Urothelium cell line (cell line): Measurements from ENCODE around the gene ATCAY.

Experiments used
- DNase-seq: peaks from one replicate; pipeline ENCODE4 v3.0.0; 2011; ENCODE audit warnings: low spot score, mixed read lengths
- FAIRE-seq: peaks from 2 replicates; lab custom pipeline; 2011; peaks lifted over from hg19 to GRCh38; lab: Jason Lieb, UNC

The ATCAY gene, protein sequence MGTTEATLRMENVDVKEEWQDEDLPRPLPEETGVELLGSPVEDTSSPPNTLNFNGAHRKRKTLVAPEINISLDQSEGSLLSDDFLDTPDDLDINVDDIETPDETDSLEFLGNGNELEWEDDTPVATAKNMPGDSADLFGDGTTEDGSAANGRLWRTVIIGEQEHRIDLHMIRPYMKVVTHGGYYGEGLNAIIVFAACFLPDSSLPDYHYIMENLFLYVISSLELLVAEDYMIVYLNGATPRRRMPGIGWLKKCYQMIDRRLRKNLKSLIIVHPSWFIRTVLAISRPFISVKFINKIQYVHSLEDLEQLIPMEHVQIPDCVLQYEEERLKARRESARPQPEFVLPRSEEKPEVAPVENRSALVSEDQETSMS

DNA sequence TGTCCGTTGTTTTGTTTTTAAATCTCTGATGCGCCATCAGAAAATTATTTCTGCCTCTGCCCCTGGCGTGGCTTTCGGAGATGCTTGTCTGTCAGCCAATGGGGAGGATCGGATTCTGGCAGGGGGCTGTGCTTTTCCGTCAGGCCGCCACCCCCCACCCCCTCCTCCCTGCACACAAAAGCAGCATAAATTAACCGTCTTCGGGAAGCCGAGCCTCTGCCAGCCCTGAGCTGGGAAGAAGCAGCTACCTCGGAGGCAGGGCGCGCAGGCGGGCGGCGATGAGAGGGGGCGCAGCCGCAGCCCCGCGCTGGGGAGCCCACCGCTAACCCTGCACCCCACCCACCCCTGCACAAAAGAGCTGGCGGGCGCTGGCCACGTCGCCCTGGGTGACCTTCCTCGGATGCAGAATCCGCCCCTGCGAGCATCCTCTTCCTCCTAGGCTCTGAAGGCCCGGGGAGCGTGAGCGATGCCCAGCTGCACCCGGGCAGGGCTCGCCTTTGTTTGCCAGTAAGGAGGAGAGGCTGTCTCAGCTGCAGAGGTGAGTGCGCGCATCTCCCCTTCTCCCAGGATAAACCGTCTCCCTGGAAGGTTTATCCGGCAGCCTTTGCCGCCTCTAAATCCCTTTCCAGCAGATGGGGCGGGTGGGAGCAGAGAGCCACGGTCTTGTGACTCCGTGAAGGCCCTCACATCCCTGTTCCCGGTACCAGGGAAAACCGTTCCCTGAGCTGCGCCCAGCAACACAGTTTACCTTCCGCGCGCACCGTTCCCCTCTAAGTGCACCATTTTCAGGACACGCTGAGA, at the start of gene ATCAY:
ATCAY (plus strand) TSS at position 215 of the 801 bp plus-strand sequence. CDS start 5,083 bp downstream, outside the sequence.
- FAIRE-seq (no peak), DNase-seq (no peak)

DNA sequence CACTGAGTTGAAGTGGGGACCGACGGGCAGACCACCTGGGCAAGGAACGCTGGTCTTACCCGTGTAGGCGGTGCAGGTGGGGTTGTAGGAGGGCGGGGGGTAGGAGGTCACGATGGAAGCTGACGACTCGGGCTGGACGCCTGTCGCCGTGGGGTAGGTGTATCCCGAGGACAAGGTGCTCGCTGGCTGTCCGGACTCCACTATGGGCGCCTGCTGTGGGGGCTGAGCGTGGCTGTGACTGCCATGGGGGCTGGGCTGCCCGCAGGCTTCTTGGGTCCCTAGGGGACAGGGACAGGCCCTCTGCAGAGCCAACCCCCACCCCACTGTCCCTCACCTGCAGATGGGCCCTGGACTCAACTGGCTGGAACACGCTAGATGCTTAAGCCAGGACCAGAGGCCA, 48.9 kb upstream of the ATCAY start:
- DNase-seq (no peak), FAIRE-seq (no peak)

DNA sequence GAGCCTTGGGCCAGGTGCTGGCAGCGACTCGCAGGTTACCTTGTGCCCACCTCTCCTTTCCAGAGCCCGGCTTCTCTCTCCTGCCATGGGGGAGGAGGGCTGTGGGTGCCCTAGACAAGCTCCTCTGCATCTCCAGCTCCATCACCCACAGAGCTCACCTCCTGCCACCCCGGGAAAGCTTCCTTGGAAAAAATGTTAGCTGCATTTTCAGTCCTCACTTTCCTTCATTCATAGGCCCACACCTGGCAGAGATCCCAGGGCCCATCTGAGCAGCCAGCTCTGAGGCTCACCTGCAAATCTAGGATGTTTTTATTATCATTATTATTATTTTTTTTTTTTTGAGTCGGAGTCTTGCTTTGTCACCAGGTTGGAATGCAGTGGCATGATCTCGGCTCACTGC, 48.5 kb upstream of the ATCAY start:
- no peak for FAIRE-seq
- no peak for DNase-seq

DNA sequence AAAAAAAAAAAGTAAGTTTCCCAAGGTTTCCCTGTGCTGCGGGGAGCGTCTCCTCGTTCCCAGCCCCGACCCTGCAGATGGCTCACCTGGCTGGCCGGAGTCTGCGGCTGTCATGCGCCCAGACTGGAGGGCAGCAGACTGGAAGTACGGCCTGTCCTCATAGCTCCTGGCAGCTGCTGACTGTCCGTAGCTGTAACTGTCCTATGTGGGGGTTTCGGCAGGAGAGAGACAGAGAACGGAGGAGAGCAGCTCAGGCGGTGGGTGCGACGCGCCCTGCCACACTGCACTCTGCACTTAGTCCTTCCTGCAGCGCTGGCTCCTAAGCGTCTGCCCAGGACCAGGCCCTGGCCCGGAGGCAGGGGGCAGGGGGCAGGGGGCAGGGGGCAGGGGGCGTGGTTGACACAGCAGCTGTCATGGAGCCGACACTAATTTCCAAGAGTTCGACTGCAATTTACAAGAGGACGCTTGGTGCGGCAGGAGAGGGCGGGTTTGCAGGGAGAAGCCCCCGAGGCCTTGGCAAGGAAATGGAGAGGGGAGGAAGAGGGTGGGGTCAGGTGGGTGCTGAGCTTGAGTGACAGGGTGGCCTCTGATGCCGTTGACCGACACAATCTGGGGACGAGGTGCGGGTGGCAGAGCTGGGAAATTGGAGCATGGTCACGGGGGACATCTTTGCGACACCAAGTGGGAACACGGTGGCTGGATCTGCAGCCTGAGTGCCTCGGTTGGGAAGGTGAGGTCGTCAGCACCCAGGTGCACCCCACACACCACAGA, 46.7 kb upstream of the ATCAY start:
- FAIRE-seq = no peak
- no peak for DNase-seq

DNA sequence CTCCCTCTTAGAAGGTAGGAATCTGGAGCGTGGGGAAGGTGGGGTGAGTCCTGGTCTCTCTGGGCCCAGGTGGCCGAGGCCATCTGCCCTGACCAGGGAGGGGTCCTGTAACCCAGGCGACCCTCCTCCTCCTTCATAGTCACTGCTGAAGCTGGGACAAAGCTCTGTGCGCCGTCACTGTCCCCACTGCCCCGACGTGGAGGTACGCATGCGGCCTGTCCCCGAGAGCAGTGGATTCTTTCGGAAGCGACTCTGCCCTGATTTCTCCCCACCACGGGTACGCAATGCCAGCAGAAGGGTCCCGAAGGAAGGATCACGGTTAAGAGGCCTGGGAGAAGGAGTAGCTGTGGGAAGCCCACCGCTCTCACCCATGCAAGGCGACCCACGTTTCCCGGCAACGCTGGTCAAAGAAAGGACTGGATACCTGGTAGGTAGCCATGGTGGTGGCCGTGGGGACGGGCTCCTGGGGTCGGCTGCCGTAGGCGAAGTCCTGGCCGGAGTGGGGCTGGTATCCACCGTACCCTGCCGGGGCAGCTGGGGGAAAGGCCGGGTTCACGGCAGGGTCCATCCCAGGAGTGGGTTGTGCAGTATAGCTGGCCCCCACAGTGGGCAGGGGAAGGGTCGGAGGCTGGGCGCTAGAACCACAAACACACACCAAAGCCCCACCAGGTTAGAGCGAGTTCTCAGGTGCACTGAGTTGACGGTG, 46.0 kb upstream of the ATCAY start:
- FAIRE-seq (no peak), DNase-seq (no peak)

DNA sequence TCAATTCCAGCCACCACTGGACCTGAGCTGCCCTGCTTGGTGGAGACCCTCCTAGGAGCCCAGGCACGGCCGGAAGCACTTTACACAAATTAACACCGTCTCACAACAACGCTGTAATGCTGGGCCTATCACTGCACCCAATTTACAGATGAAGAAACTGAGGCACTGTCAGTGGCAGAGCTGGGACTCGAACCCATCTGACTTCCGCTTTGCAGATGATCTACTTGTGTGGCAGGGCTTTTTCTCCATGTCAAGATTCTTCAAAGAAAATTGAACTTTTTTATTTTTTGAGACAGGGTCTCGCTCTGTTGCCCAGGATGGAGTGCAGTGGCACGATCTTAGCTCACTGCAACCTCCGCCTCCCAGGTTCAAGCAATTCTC, 45.4 kb upstream of the ATCAY start:
- no peak for DNase-seq
- no peak for FAIRE-seq

DNA sequence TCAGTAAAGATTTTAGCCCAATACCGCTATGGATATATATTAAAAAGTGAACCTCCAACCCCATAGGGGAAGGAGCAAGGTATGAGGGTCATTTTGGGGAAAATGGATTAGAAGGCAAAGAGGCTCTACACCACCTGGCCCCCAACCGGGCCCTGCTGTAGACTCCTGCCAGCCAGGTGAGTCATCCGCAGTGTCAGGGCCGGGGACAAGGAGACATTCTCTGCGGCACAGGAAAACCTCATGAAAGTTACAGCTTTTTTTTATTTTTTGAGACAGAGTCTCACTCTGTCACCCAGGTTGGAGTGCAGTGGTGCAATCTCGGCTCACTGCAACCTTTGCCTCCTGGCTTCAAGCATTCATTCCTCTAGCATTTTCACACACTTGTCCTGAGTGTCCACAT, 43.6 kb upstream of the ATCAY start:
- FAIRE-seq = no peak
- no peak for DNase-seq

DNA sequence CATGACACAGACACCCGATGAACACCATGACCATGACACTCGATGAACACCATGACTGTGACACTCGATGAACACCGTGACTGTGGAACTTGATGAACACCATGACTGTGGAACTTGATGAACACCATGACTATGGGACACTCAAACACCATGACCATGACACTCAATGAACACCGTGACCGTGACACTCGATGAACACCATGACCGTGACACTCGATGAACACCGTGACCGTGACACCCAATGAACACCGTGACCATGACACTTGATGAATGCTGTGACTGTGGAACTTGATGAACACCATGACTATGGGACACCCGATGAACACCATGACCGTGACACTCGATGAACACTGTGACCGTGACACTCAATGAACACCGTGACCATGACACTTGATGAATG, 43.2 kb upstream of the ATCAY start:
- peak; percentile 65 for FAIRE-seq

DNA sequence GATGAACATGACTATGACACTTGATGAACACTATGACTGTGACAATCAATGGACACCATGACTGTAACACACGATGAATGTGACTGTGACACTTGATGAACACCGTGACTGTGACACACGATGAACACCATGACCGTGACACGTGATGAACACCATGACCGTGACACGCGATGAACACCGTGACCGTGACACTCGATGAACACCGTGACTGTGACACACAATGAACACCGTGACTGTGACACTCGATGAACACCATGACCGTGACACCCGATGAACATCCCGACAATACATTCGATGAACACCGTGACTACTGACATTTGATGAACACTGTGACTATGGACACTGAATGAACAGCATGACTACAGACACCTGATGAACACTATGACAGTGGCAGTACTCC, 42.6 kb upstream of the ATCAY start:
- peak; percentile 89 for FAIRE-seq

More for the DNA sequence above, 43.2 kb upstream of the ATCAY start:
- DNase-seq = no peak

DNA sequence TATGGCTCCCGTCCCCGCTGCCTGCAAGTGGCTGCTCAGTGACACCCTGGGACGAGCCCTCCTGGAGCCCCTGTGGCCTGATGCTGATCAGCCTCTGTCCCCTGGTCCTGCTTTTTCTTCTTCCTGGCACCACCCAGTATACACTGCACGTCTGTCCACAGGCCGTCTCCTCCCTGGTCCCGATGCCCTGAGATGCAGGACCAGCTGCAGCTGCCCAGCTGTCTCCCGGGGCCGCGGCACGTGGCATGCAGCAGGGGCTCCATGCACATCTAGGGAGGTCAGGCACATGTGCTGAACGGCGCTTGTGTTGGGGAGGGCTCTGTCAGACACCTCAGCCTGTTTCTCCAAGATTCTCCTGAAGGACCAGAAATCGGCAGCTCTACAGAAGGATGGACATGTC, 41.8 kb upstream of the ATCAY start:
- no peak for FAIRE-seq
- DNase-seq = no peak

More for the DNA sequence above, 42.6 kb upstream of the ATCAY start:
- no peak for DNase-seq

DNA sequence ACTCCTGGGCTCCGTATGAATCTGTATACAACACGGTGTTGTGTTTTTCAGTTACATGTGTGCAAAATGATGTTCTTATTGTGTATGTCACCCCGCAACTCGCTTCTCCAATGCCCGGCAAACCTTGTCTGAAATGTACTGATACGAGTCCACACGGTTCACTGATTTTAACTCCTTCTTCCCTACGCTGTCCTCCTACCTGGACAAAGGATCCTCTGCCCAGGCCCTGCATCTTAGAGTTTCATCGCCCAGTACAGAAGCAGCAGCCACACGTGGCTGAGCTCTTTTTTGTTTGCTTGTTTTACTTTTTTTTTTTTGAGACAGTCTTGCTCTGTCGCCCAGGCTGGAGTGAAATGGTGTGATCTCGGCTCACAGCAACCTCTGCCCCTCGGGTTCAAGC, 40.5 kb upstream of the ATCAY start:
- no peak for FAIRE-seq
- DNase-seq = no peak

DNA sequence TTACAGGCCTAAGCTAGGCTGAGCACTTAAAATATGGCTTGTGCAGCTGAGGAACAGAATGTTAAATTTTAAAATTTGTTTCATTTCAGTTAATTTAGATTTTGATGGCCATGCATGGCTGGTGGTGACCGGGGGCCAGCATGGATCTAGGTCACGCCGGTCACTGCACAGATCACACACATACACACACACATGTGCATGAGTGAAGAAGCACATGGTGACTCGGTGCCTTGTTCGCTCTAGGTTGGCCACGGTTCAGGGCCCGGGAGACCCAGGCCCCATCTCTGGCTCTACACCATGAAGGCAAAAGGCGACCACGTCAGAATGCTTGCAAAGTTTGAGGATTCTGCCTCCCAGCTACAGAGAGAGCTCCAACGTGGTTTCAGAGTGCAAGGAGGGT, 39.7 kb upstream of the ATCAY start:
- DNase-seq = no peak
- no peak for FAIRE-seq

DNA sequence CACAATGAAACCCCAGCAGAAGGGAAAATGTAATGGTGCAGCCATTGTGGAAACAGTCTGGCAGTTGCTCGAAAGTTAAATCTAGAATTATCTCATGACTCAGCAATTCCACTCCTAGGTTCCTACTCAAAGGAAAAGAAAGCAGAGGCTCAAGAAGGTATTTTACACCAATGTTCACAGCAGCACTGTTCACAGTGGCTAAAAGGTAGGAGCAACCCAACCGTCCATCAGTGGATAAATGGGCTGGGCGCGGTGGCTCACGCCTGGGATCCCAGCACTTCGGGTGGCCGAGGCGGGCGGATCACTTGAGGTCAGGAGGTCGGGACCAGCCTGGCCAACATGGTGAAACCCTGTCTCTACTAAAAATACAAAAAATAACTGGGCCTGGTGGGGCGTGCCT, 37.5 kb upstream of the ATCAY start:
- DNase-seq = no peak
- no peak for FAIRE-seq

DNA sequence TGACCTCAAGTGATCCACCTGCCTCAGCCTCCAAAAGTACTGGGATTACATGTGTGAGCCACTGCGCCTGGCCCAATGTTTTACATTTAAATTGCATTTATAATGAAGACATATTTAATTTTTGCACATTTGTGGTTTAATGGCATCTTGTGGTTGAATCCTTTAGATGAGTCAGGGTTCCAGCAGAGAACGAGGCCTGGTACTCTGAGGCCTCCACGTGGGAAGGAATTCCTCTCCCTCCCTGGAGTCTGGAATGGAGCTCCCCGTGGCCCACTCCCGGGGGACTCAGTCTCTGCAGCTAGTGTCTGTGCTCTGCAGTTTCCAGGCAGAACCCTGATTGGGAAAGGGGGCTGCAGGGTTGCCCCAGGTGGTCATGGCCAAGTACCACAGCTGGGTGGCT, 35.9 kb upstream of the ATCAY start:
- FAIRE-seq = no peak
- no peak for DNase-seq

DNA sequence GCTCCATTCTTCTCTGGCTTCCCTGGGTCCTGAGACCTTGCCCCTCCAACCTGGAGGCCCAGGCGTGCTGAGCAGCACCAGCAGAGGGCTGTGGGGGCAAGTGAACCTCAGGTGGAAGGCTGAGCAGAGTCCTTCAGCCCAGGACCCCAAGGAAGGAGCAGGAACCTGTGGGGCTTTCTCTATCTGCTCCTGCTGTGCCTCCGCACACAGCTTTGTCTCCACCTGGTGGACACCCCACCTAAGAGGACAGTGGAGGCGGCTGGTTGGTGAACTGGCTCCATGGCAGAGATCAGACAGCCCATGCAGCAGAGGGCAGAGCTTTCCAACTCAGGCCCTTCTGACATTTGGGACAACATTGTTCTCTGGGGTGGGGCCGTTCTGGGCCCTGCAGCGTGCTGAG, 31.4 kb upstream of the ATCAY start:
- no peak for DNase-seq
- no peak for FAIRE-seq

DNA sequence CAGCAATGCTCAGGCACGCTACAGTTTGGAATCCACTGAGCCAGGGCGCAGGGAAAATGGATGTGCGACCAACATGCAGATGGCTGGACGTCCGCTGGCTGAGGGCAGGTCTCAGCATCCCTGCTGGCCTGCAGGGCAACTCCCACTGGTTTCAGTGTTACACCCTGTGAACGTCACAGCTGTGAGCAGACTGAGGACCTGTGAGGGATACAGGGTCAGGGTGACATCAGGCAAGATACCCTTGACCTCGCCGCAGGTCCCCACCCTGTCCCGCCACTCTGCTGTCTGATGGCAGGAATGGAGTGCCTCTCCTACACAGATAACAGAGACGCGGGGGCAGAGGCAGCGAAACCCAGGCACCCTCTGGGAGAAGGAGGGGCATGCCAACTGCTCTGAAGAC, 30.7 kb upstream of the ATCAY start:
- FAIRE-seq (no peak), DNase-seq (no peak)

DNA sequence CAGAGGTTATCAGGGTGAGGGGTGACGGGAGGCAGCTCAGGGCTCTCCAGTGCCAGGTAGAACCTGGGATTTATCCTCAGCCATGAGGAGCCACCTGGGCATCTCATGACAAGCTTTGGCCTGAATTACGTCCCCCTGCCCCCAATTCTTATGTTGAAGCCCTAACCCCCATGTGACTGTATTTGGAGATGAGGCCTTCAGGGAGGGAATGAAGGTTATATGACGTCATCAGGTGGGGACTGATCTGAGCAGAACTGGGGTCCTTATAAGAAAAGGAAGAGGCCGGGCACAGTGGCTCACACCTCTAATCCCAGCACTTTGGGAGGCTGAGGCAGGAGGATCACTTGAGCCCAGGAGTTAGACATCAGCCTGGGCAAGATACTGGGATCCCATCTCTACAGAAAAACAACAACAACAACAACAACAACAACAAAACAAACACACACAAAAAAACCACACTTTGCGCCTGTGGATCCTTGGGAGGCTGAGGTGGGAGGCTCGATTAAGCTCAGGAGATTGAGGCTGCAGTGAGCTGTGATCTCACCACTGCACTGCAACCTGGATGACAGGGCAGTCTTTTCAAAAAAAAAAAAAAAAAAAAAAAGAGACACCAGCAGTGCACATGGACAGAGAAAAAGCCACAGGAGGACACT, 30.0 kb upstream of the ATCAY start:
- FAIRE-seq (no peak), DNase-seq (no peak)

DNA sequence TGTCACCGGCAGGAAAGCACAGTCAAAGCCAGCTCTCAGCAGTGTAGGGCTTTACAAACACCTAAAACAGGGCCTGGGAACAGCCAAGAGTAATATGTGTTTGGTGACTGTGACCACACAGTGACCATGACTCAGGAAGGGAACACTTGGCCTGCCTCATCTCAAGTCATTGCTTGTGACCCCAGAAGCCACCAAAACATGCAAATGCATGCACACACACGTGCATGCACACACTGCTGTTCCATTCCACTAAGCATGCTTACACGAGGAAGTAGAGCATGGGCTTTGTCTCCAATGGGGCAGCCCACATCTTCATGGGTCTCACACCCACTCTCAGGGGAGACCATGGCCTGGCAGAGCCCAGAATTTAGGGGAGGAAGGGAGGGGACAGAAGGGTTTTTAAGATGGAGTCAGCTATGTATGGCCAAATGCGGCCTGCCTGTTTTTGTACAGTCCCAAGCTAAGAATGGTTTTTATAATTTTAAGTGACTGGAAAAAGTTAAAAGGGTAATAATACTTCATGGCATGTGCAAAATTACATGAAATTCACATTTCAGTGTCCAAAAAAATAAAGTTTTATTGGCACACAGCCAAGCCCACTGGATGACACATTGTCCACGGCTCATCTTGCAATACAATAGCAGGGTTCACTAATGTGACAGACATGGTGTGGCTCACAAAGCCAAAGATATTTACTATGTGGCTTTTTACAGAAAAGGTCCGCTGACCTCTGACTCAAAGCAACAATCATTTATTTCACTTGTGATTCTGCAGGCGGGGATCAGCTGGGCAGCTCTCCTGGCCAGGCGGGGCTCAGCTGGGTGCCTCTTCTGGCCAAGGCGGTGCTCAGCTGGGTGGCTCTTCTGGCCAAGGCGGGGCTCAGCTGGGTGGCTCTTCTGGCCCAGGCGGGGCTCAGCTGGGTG, 29.0 kb upstream of the ATCAY start:
- no peak for FAIRE-seq
- DNase-seq = no peak

DNA sequence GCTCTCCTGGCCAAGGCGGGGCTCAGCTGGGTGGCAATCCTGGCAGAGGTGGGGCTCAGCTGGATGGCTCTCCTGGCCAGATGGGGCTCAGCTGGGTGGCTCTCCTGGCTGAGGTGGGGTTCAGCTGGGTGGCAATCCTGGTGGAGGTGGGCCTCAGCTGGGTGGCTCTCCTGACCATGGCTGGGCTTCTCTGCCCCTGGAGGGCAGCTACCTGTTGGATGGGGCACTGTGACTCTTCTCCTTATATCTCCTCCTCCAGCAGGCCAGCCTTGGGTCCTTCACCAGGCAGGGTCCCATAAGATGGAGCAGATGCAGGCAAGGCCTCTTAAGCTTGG, 28.3 kb upstream of the ATCAY start:
- DNase-seq (no peak), FAIRE-seq (no peak)
